HCT116 (cell line): ENCODE results near the gene ZNF853.

ENCODE experiments used
- CTCF ChIP-seq, 3 experiments: fragments of 200-600 bp in 1 of 3; sonication (generic) in 1 of 3; IDR thresholded peaks in 2 of 3; conservative IDR thresholded peaks in 1 of 3; 2 replicates each; pipeline ENCODE4 v1.5.1; 2012 to 2017; ENCODE audit warnings: low read depth in 2 of 3, low read length in 2 of 3, antibody characterized with exemption in 1 of 3, borderline replicate concordance in 1 of 3, control low read depth in 1 of 3, mild to moderate bottlenecking in 1 of 3, mixed read lengths in 1 of 3, mixed run types in 1 of 3, moderate library complexity in 1 of 3; ENCODE audit not compliant: insufficient read depth in 1 of 3
- EGR1 ChIP-seq: IDR thresholded peaks from 2 replicates; pipeline ENCODE4 v1.6.1; 2012; ENCODE audit warnings: low read depth
- ELF1 ChIP-seq: IDR thresholded peaks from 2 replicates; pipeline ENCODE4 v1.6.1; 2012; ENCODE audit warnings: low read depth, borderline replicate concordance
- EZH2 ChIP-seq: fragments of 200-600 bp; sonication (generic); IDR thresholded peaks from 2 replicates; pipeline ENCODE4 v1.6.1; 2017; ENCODE audit warnings: antibody characterized with exemption, mixed run types
- JUND ChIP-seq: IDR thresholded peaks from 2 replicates; pipeline ENCODE4 v1.6.1; 2012
- MAX ChIP-seq: IDR thresholded peaks from 2 replicates; pipeline ENCODE4 v1.6.1; 2012
- POLR2A ChIP-seq: IDR thresholded peaks from 2 replicates; pipeline ENCODE4 v1.7.0; 2011; ENCODE audit warnings: borderline replicate concordance; ENCODE audit not compliant: insufficient read depth, insufficient read length; ENCODE audit errors: extremely low read depth
- RAD21 ChIP-seq: IDR thresholded peaks from 2 replicates; pipeline ENCODE4 v1.6.1; 2012; ENCODE audit warnings: low read depth, mild to moderate bottlenecking
- REST ChIP-seq: IDR thresholded peaks from 2 replicates; pipeline ENCODE4 v1.6.1; 2012; ENCODE audit warnings: low read depth
- SRF ChIP-seq: IDR thresholded peaks from 2 replicates; pipeline ENCODE4 v1.6.1; 2012; ENCODE audit warnings: low read depth
- TCF7L2 ChIP-seq: IDR thresholded peaks from 2 replicates; pipeline ENCODE4 v1.7.0; 2011; ENCODE audit warnings: borderline replicate concordance, inconsistent platforms; ENCODE audit not compliant: insufficient read depth, insufficient read length; ENCODE audit errors: extremely low read depth
- ZBTB33 ChIP-seq: IDR thresholded peaks from 2 replicates; pipeline ENCODE4 v1.6.1; 2011; ENCODE audit warnings: mild to moderate bottlenecking, low read length, moderate library complexity; ENCODE audit not compliant: insufficient replicate concordance; ENCODE audit errors: extremely low read depth
- ZFX ChIP-seq: fragments of 450-650 bp; IDR thresholded peaks from 2 replicates; pipeline ENCODE4 v1.6.1; 2017

GRCh38 chr7:6615723-6616555 is 529 bp downstream of the ZNF853 start:
- no peak for TF ChIP-seq CTCF (IDR thresholded peaks at IDR 0.05 in 2 of 3, conservative IDR thresholded peaks at IDR 0.05 in 1 of 3; ENCODE audit: borderline replicate concordance in 1 of 3, insufficient read depth in 1 of 3, low read depth in 2 of 3, low read length in 2 of 3)
- no peak for TF ChIP-seq MAX
- TF ChIP-seq ZFX, result no peak
- TF ChIP-seq ZBTB33, result no peak
- TF ChIP-seq POLR2A, result no peak
- TF ChIP-seq JUND, result no peak
- no peak for TF ChIP-seq EZH2
- no peak for TF ChIP-seq REST
- no peak for TF ChIP-seq RAD21
- TF ChIP-seq TCF7L2, result no peak
- no peak for TF ChIP-seq SRF
- no peak for TF ChIP-seq ELF1
- no peak for TF ChIP-seq EGR1
